NB4 (cell line): ENCODE measurements around the gene HOMER3.
"Not testable (repeated sequence)": the region's sequence is repeated elsewhere in the genome, so short reads cannot be mapped to it uniquely, and the experiment has no call there.

Source experiments
- CTCF ChIP-seq: IDR thresholded peaks from one replicate; pipeline ENCODE4 v1.5.1; 2012; ENCODE audit warnings: low read depth, low read length
- MAX ChIP-seq: IDR thresholded peaks from 2 replicates; pipeline ENCODE4 v1.6.1; 2011; ENCODE audit warnings: low read depth, low read length
- MYC ChIP-seq: IDR thresholded peaks from 2 replicates; pipeline ENCODE4 v1.6.1; 2011; ENCODE audit warnings: low read depth, low read length
- POLR2A ChIP-seq: IDR thresholded peaks from 2 replicates; pipeline ENCODE4 v1.6.1; 2011; ENCODE audit warnings: mild to moderate bottlenecking; ENCODE audit not compliant: insufficient read length; ENCODE audit errors: extremely low read depth

- TF ChIP-seq CTCF, POLR2A, MYC, MAX: not testable (repeated sequence)
Measured at GRCh38 chr19:18902519-18902918, 38.5 kb downstream of the HOMER3 start.
